Activated T-helper 2 cell treated with anti-CD3 and anti-CD28 coated beads, Interferon-gamma antibody, Interleukin-2, Interleukin-4, amounts not matched to agents 10 μg/mL and 5 μg/mL and 100 μg/mL, durations not matched to agents 14 hours and 24 hours and 36 hours (primary cell): ENCODE results near the gene CRMP1. TPM values are rescaled to one million over a fixed set of nuclear protein-coding genes. Genes with fewer than 3 reads are reported as not detected.

Experiments used
- DNase-seq: peaks from one replicate; pipeline ENCODE4 v3.0.0; 2021; ENCODE audit warnings: low spot score
- H3K27ac Mint-ChIP-seq: one replicate; pipeline ENCODE4 v1.8.0; 2021; ENCODE audit warnings: mixed read lengths
- H3K27me3 Mint-ChIP-seq: one replicate; pipeline ENCODE4 v1.8.0; 2021; ENCODE audit warnings: low read depth, mixed read lengths
- H3K36me3 Mint-ChIP-seq: one replicate; pipeline ENCODE4 v1.8.0; 2021; ENCODE audit warnings: low read depth, mixed read lengths
- H3K4me1 Mint-ChIP-seq: one replicate; pipeline ENCODE4 v1.8.0; 2021; ENCODE audit warnings: low read depth, mixed read lengths
- H3K4me3 Mint-ChIP-seq: one replicate; pipeline ENCODE4 v1.8.0; 2021; ENCODE audit warnings: low read depth, mild to moderate bottlenecking, moderate library complexity, mixed read lengths
- H3K9me3 Mint-ChIP-seq: one replicate; pipeline ENCODE4 v1.8.0; 2021; ENCODE audit warnings: mixed read lengths
- intact Hi-C: fragments of 100-400 bp; cut with micrococcal nuclease; formaldehyde crosslinking; loops from one replicate; pipeline ENCODE4 v1.15.1; 2023
- total RNA-seq: library from RNA; stranded (reverse); gene quantifications from 2 replicates; pipeline ENCODE4 v1.2.3, GENCODE V29; 2022

The CRMP1 gene
- total RNA-seq, 1 donor from 2014 or later = 0.07 TPM

DNA sequence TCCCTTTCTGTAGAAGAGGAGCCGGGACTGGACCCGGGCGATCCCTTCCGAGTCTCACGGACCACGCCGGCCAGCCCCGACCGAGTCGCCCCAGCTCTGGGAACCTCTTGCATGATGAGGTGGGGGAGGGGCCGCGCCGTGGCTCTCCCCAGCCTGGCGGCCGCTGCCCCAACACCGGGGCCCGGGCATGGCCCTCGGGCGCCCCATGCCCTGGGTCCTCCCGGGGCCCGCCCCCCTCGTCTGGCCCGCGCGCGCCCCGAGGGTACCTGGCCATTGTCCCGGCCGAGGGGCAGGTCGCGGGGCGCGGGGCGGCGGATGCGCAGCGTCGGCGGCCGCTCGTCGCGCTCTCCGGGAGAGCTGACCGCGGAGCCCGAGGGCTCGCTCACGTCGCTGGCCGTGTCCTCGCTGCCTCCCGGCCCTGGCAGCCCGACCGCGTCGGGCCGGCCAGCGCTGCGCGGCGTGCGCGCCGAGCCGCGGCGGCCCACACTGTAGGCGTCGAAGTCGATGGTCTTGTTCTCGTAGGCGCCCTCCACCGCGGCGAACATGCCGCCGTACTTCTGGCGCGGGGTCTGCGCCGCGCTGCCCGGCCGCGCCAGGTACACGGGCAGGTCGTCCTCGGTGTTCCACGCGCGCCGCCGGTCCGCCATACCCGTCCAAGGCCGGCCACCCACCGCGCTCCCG lies 423 bp downstream of the CRMP1 start:
- no peak for DNase-seq
- Mint-ChIP-seq H3K9me3 (no peaks in the 10 kb centered on the region), H3K4me3 (no peak overlapping the region), H3K27ac (no peak overlapping the region), H3K4me1 (peaks cover 1% of the 10 kb centered on the region), H3K27me3 (peaks cover 56% of the 10 kb centered on the region), H3K36me3 (no peaks in the 10 kb centered on the region)
- intact Hi-C loops = loop anchor here (5.0 kb wide), 1 partner anchor 1020 kb away; no protein-coding TSS in a partner anchor

DNA sequence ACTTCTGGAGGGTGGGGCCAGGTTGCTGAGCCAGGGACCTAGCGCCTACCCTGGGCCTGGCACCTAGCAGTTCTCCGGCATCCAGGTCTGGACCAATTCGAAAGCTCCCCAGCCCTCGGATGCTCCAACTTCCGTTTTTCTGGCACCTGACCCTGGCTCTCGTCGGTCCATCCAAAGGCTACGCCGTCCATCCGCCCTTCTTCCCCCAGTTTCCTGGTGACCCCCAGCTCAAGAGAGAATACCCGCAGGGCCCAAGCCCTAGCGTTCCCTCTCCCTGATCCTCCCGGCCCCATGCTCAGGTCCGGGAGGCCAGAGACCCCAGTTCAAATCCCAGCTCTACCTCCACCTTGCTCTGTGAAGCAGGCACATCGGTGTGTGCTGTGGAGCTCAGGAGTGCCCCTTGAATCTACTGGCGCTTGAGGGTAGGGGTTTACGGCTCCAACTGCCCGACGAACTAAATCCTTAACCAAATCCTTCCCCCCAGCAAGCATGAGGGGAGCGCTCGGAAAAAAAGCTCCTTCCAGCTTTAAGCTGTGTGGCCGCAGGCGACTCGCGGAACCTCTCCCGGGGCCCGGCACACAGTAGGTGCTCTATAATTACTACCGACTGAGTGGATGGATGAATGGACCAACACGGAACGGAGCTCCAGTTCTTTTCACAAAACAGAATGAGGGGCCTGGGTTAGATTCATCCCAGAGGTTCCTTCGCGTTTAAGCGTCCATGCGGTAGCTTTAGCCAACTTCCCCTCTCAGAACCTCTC lies 1.1 kb downstream of the CRMP1 start:
- no peak overlapping the region for H3K27ac Mint-ChIP-seq
- intact Hi-C loops = loop anchor here (5.0 kb wide), 1 partner anchor 1019 kb away; no protein-coding TSS in a partner anchor
- H3K27me3 Mint-ChIP-seq = peaks cover 61% of the 10 kb centered on the region
- H3K4me1 Mint-ChIP-seq = peaks cover 1% of the 10 kb centered on the region
- no peaks in the 10 kb centered on the region for H3K9me3 Mint-ChIP-seq
- no peaks in the 10 kb centered on the region for H3K36me3 Mint-ChIP-seq
- DNase-seq = no peak
- no peak overlapping the region for H3K4me3 Mint-ChIP-seq

DNA sequence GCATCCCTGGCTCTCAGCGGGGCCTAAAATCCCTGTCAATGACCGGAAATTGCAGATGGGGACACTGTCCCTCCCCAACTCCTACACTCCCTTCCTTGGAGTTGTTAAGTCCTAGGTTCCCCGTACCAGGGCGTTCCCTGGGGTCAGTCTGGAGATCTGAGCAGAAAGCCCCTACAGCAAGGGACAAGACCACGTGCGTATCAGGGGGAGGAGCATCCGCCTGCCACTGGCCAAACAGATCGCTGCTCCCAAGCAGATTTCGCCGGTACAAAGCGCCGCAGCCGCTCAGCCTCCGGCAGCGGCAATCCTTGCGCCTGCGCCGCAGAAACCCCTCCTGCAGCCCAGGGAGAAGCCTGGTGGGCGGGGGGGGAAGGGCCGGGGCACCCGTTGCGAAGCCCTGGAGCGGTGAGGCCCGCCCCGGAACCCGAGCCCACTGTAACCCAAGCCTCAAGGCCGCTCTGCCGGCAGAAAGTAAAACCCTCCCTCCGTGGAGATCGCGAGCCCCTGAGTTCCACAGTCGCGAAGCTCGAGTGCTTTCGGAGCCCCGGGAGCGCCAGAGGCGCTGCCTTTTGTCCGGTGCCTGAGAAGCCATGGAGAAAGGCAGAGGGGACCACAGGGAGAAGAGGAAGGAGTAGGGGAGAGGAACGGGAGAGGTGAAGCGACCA lies 2.7 kb downstream of the CRMP1 start:
- no peak for DNase-seq
- intact Hi-C loops = loop anchor here (5.0 kb wide), 1 partner anchor 1018 kb away; no protein-coding TSS in a partner anchor
- no peak overlapping the region for H3K27ac Mint-ChIP-seq
- peaks cover 65% of the 10 kb centered on the region for H3K27me3 Mint-ChIP-seq
- H3K9me3 Mint-ChIP-seq = no peaks in the 10 kb centered on the region
- H3K36me3 Mint-ChIP-seq = no peaks in the 10 kb centered on the region
- H3K4me3 Mint-ChIP-seq = no peak overlapping the region
- H3K4me1 Mint-ChIP-seq = peaks cover 1% of the 10 kb centered on the region

DNA sequence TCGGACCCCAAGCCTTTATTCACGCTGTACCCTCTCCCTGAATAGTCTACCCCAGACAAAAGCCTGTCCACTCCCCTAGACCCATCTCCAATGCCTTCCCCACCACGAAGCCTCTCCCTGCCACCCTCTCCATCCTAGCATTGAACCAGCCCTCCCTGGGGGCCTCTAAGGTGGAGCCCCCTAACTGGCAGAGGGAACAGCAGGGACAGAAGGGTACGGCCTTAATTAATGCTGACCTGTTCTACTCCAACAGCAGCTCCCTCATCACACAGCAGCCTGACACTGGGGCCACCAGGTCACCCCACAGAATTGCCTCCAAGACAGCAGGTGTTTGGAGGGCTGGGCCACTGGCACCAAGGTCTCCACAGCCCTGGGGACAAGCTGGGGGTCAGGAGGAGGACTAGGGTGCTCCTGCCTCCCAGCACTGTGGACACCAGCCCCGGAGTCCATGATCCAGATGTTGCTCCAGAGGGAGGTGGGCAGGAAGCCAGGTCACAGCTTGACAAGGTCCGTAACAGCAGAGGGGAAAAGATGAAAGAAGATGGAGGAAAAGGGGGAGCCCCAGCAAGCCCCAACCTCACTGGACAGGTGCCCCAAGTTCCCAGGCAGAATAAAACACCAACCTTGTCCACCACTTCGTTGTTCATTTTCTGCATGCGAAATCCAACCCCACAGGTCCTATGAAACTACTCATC lies 3.7 kb downstream of the CRMP1 start:
- Mint-ChIP-seq H3K36me3 (no peaks in the 10 kb centered on the region), H3K9me3 (no peaks in the 10 kb centered on the region), H3K27me3 (peaks cover 63% of the 10 kb centered on the region), H3K27ac (no peak overlapping the region), H3K4me3 (no peak overlapping the region), H3K4me1 (peaks cover 1% of the 10 kb centered on the region)
- intact Hi-C loops = loop anchor here (5.0 kb wide), 1 partner anchor 1027 kb away; no protein-coding TSS in a partner anchor
- DNase-seq = no peak

DNA sequence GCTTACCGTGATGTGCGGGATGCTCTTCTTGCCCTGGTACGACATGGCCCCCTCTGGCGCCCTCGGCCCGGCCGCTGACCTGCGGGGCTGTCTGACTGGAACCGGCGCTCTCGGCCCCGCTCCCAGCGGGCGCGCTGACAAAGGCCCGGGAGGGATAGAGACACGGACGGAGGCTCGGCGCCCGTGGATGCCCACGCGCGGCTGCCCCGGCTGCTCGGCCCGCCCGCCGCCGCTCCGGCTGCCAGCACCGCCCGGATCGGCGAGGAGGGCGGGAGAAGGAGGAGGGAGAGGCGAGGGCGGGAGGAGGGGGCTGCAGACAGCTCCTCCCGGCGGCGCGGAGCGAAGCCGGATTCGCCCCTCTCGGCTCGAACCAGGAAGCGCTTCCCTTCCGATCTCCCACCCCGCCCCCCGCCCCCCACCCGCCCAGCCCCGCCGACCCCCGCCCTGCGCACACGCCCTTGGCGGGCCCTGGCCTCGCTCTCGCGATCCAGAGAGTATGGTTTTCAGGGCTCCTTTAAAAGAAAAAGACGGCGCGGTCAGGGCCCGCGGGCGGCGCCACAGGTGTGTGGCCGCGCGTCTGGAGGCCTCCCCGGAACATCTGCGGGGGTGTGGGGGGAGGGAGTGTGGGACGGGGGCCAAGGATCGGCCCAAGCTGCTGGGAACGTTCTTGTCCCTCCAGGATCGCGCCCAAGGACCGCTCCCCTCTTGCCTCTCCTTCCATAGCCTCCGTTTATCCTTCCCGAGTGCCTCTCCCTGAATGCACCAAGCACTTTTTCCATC lies 4.5 kb downstream of the CRMP1 start:
- intact Hi-C loops = loop anchor here (5.0 kb wide), 1 partner anchor 1026 kb away; no protein-coding TSS in a partner anchor
- Mint-ChIP-seq H3K4me1 (peaks cover 1% of the 10 kb centered on the region), H3K36me3 (no peaks in the 10 kb centered on the region), H3K27ac (no peak overlapping the region), H3K9me3 (no peaks in the 10 kb centered on the region), H3K27me3 (peaks cover 60% of the 10 kb centered on the region), H3K4me3 (no peak overlapping the region)
- no peak for DNase-seq

DNA sequence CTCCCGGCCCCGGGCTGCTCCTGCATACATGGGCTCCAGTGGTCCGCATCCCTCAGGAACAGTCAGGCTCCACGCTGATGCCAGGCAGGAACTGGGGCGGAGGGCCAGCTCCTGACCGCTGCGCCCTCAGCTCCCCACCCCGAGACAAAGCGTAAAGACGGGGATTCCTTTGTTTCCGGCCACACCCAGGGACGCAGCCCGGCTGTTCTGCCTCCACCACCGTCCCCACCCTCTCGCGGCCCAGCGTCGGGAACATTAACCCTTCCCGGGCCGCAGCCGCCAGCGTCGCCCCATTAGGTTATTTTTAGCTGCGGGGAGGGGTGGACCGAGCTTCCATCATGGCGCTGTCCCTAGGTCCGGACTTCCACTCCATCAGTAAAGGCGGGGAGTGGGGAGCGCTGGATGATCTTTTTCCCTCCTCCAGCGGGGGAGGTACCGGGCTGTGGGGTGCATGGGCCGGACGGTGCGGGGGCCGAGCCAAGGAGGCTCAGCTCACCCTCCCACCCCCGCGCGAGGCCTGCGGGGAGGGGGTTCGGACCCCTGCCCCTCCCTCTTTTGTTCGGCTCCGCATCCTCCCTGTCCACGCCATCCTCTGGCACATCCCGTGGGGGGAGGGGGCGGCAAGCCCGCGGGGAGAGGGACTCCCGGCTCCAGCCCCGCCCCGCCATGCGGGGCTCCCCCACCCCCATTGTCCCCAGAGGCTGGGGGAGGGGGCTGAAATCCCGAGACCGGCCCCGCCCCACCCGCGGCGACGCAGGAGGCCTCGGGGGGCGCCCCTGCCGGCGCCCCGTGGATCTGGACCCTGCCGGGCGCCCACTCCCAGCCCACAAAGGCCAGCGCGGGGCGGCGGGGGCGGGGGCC lies 5.3 kb downstream of the CRMP1 start:
- no peaks in the 10 kb centered on the region for H3K9me3 Mint-ChIP-seq
- no peak for DNase-seq
- H3K4me3 Mint-ChIP-seq = no peak overlapping the region
- H3K36me3 Mint-ChIP-seq = no peaks in the 10 kb centered on the region
- intact Hi-C loops = loop anchor here (5.0 kb wide), 1 partner anchor 1025 kb away; no protein-coding TSS in a partner anchor
- H3K27me3 Mint-ChIP-seq = peaks cover 57% of the 10 kb centered on the region
- no peak overlapping the region for H3K27ac Mint-ChIP-seq
- peaks cover 1% of the 10 kb centered on the region for H3K4me1 Mint-ChIP-seq

DNA sequence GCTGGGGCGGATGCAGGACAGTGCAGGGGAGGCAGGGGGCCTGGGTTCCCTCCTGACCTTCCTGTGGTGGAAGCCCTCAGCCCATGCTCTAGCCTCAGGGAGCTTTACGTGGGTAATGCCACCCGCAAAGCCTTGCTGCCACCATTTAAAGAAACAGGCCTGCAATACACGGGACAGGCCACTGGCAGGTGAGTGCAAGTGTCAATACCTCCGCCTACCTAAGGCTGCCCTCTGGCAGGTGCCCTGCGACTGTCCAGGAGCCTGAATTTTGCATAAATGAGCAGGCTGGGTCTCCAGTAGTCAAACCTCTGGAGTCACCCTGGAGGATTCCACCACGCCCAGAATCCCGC lies 5.9 kb downstream of the CRMP1 start:
- DNase-seq = no peak
- Mint-ChIP-seq H3K27me3 (peaks cover 55% of the 10 kb centered on the region), H3K27ac (no peak overlapping the region), H3K4me1 (peaks cover 1% of the 10 kb centered on the region), H3K36me3 (no peaks in the 10 kb centered on the region), H3K4me3 (no peak overlapping the region), H3K9me3 (no peaks in the 10 kb centered on the region)
- intact Hi-C loops = loop anchor here (5.0 kb wide), 1 partner anchor 1025 kb away; no protein-coding TSS in a partner anchor

DNA sequence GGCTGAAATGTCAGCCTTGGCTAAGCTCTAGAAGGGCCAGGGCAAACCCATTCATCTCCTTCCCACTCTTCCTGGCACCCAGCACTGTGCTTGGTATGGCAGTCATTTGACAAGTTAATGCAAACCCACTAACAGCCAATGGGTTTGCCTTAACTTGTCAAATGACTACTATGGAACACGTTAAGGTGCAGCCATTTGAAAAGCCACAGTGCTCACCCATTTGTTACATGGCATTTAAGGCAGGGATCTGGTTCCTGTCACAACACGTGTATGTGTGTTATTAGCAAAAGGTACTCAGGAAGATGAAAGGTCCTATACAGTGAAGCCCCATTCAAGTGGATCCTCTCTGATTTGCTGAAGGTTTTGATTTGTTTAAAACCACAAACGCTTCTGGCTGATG lies 7.2 kb downstream of the CRMP1 start:
- Mint-ChIP-seq H3K36me3 (no peaks in the 10 kb centered on the region), H3K9me3 (no peaks in the 10 kb centered on the region), H3K27ac (no peak overlapping the region), H3K4me1 (peaks cover 1% of the 10 kb centered on the region), H3K4me3 (no peak overlapping the region), H3K27me3 (peaks cover 45% of the 10 kb centered on the region)
- intact Hi-C loops = loop anchor here (5.0 kb wide), 1 partner anchor 1023 kb away; no protein-coding TSS in a partner anchor
- DNase-seq = no peak

DNA sequence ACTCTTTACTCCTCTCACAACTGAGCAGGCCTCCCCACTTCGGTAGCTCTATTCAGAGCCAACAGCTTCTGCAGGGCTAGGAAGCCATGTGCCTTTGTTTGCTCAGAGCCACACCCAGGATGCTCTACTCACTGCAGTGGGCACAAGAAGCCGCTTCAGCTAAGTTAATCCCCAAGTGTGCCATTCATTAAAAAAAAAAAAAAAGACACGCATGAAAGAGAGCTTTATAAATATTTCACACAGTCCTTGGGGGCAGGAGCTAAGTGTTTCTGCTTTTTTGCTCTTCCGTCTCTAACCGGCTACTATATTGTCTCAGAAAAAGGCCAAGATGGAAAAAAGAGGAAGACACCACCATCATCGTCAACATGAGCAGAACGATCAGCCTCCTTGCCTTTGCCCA lies 8.1 kb downstream of the CRMP1 start:
- peaks cover 1% of the 10 kb centered on the region for H3K4me1 Mint-ChIP-seq
- H3K27me3 Mint-ChIP-seq = peaks cover 38% of the 10 kb centered on the region
- no peak overlapping the region for H3K4me3 Mint-ChIP-seq
- H3K36me3 Mint-ChIP-seq = no peaks in the 10 kb centered on the region
- intact Hi-C loops = loop anchor here (5.0 kb wide), 1 partner anchor 1022 kb away; no protein-coding TSS in a partner anchor
- no peak overlapping the region for H3K27ac Mint-ChIP-seq
- no peak for DNase-seq
- no peaks in the 10 kb centered on the region for H3K9me3 Mint-ChIP-seq

DNA sequence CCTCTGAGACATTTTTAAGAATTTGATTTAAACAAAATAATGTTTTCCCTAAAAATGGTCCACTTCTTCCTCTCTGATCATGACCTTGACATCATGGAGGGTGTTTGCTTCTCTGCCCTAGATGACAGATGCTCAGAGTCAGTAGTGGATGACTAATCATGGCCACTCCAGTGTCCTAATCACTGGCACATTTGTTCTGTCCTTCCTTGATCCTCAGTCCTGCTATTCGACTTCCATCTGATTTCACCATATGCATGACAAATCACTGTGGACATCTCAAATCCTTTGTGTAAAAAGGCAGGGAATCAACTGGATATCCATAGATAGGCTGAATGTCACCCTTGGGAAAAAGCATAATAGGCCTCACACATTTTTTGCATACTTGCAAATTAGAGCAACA lies 9.0 kb downstream of the CRMP1 start:
- peaks cover 29% of the 10 kb centered on the region for H3K27me3 Mint-ChIP-seq
- H3K36me3 Mint-ChIP-seq = no peaks in the 10 kb centered on the region
- H3K27ac Mint-ChIP-seq = no peak overlapping the region
- intact Hi-C loops = no loop called here
- no peak overlapping the region for H3K4me3 Mint-ChIP-seq
- H3K9me3 Mint-ChIP-seq = no peaks in the 10 kb centered on the region
- DNase-seq = no peak
- H3K4me1 Mint-ChIP-seq = peaks cover under 1% of the 10 kb centered on the region

DNA sequence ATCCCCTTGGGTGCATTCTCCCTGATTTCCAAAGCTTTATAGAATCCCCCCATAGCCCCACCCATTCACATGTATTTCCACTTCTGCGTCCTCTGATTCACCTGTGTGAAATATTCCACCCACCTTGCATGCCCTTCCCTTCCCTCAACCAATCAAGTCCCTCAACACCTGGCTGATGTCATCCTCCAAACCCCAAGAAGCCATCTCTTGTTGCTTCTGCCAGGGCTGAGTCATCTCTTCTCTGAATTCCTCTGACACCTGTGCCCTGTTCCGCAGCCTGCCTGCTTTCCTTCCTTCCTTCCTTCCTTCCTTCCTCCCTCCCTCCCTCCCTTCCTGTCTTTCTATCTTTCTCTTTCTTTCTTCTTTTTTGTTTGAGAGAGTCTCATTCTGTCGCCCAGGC lies 9.9 kb downstream of the CRMP1 start:
- intact Hi-C loops = no loop called here

More for the DNA sequence above, 9.9 kb downstream of the CRMP1 start:
- Mint-ChIP-seq H3K4me3 (no peak overlapping the region), H3K27me3 (peaks cover 27% of the 10 kb centered on the region), H3K4me1 (no peaks in the 10 kb centered on the region), H3K36me3 (no peaks in the 10 kb centered on the region), H3K27ac (no peak overlapping the region), H3K9me3 (no peaks in the 10 kb centered on the region)
- DNase-seq = no peak
